HTERT RPE-1 (cell line): ENCODE measurements around the gene FUCA2.

Source experiments
- in situ Hi-C: fragments of 300-500 bp; cut with MboI; formaldehyde crosslinking; loops from 4 replicates; pipeline ENCODE4 v1.14.3; 2020; ENCODE audit warnings: low sequenced_read_pairs

The FUCA2 gene

GRCh38 chr6:143510991-143511891, at the start of gene FUCA2:
Gene FUCA2, minus strand, starts transcription at chr6:143511720. Its CDS starts 86 bp downstream, at chr6:143511634.
- in situ Hi-C loops, result no loop called here

DNA sequence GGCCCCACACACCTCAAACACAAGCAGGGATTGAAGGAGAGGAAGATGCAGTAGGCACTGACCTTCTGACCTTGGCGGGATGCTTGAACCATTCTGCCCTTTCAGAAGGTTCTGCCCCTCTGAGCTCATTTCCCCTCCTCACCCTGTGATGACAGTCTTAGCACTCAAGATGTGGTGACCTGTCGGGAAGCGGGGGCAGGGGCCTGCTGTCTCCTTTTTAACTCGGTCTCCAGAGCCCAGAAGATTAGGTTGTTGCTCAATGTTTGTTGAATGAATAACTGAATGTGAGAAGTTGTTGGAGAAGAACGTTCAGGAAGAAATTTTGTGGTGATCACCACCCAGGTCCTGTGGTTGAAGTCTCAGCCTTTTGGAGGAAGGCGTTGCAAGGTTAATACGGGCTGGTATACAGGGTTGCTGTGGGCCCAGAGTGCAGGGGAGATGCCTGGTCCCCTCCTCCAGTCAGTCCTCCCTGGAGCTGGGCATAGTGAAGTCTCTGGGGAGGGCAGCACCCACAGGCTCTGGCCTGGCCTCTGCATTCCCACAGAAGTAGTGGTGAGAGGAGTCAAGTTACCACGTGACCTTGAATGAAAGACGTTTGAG, 49.7 kb upstream of the FUCA2 start:
- in situ Hi-C loops, result no loop called here

GRCh38 chr6:143559051-143559660, 47.6 kb upstream of the FUCA2 start:
- in situ Hi-C loops, result no loop called here

GRCh38 chr6:143556529-143556928, 45.0 kb upstream of the FUCA2 start:
- in situ Hi-C loops, result no loop called here

- in situ Hi-C loops, result no loop called here
Observed at GRCh38 chr6:143555582-143555981, 44.1 kb upstream of the FUCA2 start.

DNA sequence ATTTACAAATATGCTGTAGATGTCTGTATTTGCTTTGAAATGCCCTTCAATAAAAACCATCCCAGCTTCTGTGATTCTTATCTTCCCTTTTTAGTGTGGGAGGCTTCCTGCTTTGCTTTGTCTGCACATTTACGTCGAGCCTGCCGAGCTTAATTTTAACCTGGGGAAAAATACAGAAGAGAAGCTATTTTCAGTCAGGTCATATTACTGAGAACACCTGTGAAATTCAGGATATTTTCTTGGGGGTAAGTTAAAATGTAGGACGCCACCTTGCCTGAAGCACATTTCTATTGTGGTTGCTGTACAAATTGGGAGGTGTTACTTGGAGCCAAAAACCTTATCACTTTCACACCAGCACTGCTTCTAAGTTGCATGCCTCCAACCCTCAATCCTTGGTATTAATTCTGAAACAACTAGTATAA, 43.6 kb upstream of the FUCA2 start:
- in situ Hi-C loops, result no loop called here

DNA sequence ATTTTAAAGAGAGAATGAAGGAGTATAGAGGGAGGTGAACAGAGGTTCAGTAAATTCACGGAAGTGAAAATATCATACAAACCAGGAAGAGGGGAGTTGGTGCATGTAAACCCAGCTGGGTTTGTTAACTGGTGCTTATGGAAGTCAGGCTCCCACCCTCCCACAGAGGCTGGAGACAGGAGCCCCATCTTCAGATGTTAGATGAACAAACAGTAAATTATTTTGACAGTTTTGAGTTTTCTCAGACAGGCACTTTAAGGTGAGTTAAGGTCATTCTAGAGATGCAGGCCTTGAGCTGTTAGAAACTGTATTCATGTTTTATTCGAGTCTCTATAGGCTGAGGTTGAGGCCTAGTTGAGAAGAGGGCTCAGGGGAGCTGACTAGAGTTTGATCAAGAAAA, 41.8 kb upstream of the FUCA2 start:
- in situ Hi-C loops, result no loop called here

DNA sequence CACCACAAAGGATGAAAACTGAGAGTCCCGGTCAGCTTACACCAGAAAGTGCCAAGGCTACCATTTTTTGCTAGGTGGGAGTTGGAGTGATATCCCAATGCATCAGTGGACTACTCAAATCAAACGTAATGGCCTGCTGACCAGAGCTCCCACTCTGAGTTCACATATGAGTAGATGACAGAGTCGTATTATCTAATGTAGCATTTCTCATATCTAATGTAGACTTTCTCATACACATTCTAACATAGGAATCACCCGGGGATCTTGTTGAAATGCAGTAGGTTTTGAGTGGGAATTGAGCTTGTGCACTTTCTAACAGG, 38.4 kb upstream of the FUCA2 start:
- in situ Hi-C loops, result no loop called here

GRCh38 chr6:143549221-143549948, 37.9 kb upstream of the FUCA2 start:
- in situ Hi-C loops, result no loop called here

GRCh38 chr6:143546599-143546998, 35.1 kb upstream of the FUCA2 start:
- in situ Hi-C loops, result no loop called here

GRCh38 chr6:143545976-143546547, 34.5 kb upstream of the FUCA2 start:
- in situ Hi-C loops, result no loop called here

GRCh38 chr6:143545165-143545564, 33.6 kb upstream of the FUCA2 start:
- in situ Hi-C loops, result no loop called here

DNA sequence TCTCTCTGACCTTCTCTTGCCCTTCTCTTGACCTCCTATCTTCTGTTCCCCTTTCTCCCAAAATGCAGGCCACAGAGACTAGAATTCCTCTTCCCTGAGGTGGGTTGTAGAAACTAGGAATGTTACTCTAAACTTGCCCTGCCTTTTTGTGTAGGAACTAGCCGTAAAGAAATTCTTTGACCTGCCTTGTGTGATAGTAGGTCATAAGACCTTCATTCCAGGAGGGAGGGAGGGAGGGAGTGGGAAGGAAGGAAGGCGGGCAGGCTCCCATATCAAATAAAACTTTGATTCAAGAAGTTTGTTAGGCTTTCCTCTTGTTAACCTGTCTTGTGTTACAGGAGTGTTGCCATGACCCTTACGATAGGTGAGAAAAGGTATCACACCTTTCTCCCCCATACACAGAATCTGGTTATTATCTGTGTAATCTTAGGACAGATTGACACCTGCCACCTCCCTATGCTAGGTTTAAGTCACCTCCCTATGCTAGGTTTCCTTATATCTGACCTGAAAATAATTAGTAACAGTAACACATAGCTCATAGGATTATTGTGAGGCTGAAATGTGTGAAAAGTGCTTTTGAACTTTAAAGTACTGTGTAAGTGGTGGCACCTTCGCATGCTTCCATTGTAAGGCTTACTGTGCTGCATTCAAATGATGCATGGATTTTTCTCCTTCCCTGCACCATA, 32.6 kb upstream of the FUCA2 start:
- in situ Hi-C loops, result no loop called here

DNA sequence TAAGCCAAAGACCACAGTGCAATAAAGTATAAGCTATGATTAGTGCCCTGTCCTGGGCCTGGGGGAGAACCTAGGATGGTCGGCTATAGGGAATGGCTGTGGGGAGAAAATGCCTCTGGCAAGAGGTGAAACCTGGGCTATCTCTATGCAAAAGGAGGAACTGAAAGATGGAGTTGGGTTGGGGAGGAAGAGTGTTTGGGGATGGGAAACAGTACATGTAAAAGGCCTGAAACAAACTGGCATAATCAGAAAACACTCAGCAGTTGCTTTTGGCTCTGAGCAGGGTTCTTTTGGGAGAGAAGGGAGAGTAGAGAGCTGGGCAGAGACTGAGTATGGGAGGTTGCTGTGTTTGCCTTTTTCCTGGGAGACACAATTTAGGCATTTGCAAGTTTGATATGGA, 31.9 kb upstream of the FUCA2 start:
- in situ Hi-C loops, result no loop called here

DNA sequence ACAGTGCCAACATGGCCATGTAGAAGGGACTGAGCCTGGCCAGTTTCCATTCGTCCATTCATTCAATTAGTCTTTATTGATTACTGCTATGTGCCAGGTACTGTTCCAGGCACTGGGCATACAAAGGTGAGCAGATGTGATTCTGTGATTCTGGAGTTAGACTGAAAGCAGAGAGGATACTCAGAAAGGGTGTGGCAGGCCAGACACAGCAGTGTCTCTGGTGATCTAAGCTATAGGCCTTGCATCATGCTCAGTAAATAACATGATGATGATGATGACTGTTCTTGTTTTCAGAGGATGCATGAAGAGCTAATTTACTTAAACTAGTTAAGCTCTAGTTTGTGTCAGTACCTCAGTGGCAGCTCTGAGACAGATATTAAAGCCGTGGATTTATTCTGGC, 31.4 kb upstream of the FUCA2 start:
- in situ Hi-C loops, result no loop called here

DNA sequence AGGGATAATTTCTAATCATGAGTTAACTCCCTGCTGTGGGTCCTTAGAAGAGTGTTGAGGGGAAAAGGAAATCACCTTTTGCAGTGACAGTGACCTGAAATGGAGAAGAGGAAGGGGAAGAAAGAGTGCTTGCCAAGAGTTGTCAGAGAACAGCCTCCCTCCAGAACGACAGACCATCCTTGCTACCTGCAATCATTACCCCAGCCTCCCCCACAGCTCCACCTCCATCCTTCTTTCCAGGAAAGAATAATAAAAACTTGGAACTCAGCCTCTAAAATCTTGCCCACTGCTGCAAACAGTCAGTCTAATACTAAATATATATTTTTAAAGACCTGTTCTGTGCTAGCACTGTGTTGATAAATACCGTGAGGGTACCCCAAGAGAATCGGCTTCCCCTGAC, 28.7 kb upstream of the FUCA2 start:
- in situ Hi-C loops, result no loop called here

DNA sequence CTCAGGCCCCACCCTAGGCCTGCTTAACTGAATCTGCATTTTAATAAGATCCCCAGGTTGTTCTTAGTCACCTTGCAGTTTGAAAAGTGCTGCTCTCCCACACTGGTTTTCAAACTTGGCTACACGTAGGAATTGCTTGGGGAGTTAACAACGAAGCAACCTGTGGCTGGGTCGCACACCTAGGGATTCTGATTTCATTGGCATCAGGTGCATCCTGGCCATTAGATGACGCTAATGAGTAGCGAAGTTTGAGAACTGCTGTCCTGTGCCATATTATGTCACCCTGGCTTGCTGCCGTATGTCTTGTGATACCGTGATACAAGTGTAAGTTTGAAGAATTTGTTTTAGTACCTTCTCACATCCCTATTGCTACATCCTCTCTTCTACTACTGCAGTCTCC, 28.2 kb upstream of the FUCA2 start:
- in situ Hi-C loops, result no loop called here

DNA sequence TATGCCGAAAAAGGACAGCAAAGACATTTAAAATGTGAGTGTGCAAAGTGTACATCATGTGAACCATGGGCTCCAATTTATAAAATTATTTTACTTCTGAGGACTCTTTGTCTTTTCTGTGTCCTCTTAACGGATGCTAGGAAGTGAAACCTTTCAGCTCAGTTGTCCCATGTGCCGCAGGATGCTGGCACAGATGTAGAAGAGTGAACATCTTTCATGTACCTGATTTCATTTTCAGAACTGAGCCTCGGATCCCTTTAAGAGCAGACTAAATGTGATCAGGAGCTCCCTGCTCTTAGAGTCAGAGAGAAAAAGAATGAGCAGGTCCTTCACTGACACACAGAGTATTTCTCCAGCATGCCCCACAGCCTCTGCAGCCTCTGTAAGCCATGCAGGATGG, 27.6 kb upstream of the FUCA2 start:
- in situ Hi-C loops, result no loop called here

- in situ Hi-C loops, result no loop called here
Observed at GRCh38 chr6:143538374-143538773, 26.9 kb upstream of the FUCA2 start.

GRCh38 chr6:143536866-143537691, 25.6 kb upstream of the FUCA2 start:
- in situ Hi-C loops, result no loop called here
